Cerebellar nuclear complex (tissue), 1 donor: ENCODE data around the gene XPNPEP3.
"Not testable (repeated sequence)": the region's sequence is repeated elsewhere in the genome, so short reads cannot be mapped to it uniquely, and the experiment has no call there.

Experiments
- DNase-seq, 2 experiments: peaks; one replicate each; lab custom pipeline; 2025; lab: John Stamatoyannopoulos, UW

The XPNPEP3 gene

DNA sequence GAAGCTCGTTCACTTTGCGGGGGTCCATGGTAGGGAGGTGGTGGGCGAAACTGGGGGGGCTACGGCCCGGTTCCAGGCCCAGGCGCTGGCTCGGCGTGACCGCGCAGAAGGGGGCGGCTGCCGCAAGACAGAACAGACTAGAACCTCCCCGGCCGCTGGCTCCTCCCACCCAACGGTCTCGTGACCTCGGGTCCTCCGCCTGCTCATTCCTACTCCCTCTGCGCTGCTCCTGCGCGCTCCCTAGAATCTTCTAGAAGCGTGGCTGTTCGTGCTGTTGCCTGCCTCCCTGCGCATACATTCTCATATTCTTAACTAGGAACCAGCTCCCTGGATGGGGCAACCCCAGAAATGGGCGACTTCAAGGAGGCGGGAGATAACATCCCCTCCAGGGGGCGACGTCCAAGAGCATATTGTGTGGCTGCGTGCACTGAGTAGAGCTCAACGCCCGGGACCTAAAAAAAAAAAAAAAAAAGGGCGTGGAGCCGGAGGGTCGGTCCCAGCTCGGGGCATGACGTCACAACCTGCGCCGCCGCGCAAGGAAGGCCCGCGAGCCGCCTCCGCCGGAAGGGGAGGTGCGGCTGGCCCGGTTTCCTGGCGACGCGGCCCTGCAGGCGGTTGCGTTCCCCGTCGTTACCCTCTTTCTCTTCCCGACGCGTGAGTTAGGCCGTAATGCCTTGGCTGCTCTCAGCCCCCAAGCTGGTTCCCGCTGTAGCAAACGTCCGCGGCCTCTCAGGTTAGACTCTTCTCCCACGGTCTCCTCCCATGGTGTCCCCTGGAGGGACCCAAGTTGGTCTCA is at the start of gene XPNPEP3, which contains the start of gene ST13:
Gene XPNPEP3 (plus strand): TSS at position 636 of the 796 bp plus-strand sequence. CDS start 34 bp downstream, at position 670.
Gene ST13 (minus strand): TSS at position 127 of the 796 bp plus-strand sequence. CDS start 99 bp downstream, at position 28.
- peak; percentile 60 to 82 for DNase-seq

DNA sequence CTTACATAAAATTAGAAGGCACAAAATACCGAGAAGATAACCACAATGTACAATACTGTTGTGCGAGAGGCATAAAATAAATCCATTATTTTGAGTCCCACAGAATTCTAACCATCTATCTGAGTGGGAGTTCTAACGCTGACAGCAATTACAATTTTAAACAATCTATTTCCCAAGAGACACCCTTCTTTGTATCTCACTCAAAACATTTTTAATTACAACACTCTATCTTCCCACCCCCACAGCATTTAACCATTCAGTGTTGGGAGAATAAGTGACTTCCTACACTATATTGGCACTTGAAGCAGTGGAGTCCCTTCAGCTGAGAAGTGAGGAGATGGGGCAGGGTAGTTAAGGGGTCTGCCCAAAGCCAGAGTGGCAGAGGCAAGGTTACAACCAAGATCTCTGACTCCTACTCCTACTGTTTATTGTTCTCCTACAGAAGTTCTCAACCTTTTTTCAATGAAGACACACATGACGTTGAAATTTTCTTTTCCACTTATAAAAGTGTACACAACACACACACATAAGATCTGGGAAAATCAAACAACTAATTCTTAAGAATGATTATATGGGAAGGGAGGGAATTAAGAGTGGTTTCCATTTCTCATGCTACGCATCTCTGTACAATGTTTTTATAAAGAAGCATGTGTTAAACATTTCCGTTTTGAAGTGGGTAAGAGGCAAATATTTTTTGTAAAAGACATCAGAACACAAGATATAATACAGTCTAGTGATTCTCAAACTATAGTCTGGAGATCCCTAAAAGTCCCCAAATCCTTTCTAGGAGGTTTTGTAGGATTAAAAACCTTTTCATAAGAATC is 48.7 kb upstream of the XPNPEP3 start:
- no peak for DNase-seq

DNA sequence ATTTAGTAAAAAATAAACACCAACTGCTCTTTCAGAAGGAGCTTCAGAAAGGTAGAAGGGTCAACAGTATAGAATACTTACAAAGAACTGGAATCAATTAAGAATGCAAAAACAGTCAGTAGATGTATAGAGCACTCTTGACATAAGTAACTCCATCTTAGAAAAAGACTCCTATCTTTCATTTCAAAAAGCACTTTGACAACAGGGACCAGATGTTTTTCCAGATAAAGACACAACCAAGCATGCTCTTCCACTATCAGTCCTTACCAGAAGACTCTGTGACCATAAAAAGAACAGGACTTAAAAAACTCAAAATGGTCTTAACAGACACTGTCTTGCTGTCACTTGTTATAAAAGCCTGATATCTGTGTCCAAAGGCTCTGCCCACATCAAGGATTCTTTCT is 43.0 kb upstream of the XPNPEP3 start:
- DNase-seq = no peak

DNA sequence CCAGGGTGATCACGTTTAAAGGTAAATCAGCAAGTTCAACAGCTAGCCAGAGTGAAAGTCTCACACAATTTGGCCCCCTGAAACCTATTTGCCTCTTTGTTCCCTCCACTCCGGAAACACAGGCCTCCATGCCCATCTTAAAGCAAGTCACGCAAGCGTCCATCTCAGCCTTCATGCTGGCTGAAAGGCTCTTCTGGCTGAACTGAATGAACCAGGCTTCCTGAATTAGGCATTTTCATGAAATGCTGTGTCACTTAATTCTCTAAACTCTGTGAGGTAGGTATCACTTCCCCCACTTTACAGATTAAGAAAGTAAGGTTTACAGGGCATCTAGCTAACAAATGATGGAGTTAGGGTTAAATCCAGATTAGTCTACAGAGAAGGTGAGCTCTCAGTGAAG is 39.2 kb upstream of the XPNPEP3 start:
- DNase-seq = no peak

DNA sequence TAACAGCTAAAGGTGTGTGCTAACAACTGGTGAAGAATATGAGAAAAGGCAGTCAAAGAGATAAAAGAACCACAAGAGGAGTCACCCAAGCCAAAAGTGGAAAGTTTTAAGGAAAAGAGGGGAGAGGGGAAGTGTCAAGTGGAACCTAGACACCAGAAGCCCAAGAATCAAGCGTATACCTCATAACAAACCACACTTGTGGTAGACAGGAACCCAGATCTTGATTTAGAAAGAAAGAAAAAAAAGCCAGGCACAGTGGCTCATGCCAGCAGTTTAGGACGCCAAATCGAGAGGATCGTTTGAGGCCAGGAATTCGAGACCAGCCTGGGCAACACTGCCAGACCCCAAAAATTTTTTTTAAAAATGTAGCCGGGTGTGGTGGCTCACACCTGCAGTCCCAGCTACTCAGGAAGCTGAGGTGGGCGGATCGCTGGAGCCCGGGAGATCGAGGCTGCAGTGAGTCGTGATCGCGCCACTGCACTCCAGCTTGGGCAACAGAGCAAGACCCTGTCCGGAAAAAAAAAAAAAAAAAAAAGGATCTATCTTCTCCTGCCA is 38.7 kb upstream of the XPNPEP3 start:
- DNase-seq = no peak

DNA sequence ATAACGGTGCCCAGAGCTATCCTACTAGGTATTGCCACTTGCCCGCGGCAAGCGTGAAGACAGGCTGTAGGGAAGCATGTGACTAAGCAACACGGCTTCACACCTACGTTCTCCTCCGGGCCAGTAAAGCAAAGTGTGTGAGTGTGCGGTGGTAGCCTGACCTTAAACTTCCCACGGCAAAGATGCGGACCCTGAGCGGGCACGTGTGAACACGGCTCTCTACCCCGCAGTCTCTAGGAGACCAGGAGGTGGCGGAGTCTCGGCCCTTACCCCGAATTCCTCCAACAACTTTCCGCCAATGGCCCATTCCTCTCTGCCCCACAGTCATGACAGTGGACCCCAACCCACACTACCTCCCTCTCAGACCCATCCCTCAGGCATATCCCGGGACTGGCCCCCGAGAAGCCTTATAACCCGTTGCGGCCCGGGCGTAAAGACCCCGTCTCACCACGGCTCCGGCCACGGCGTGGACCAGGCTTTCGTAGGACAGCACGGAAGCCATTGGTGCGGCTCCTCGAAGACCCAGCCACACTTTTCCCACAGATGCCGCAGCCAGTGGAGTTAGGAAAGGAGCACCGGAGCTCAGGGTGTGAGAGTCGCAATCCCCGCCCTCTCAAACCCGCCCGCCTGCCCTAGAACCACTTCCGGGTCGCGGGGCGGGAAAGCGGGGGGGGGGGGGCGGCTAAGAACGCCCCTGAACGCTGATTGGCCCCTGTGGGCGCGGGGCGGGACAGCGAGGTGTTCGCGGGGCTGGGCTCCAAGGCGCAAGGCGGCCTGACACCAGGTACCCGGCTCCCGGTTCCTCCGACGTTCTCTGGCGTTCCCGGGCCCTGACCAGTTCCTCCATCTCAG is 38.0 kb upstream of the XPNPEP3 start, which contains the start of gene SLC25A17:
Gene SLC25A17 (minus strand): TSS at position 600 of the 852 bp plus-strand sequence. CDS start 98 bp downstream, at position 502.
- DNase-seq = peak in 1 of 2 experiments; percentile 71

DNA sequence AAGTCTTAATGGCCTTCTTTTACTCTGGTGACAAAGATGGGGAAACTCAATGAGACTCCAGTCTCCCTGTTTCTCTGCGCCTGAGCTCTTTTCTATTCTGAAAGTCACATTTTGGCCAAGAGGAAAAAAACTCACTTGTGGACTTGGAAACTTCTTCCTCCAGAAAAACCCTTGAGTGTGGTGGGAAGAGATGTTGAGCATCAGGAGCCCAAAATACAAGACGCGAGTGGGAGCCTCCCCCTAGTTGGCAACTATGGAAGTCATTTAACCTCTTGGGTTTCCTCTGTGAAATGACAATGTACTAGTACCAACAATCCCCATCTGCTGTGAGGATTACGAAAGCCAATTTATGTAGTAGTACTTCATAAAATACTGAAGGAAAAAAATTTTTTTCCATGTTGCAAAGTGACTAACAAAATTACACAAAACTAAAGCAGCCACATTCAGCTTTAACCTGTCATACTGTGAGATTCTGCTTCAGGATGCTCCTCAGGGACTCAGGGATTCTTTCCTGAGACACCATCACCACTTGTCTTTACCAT is 37.3 kb upstream of the XPNPEP3 start:
- no peak for DNase-seq

DNA sequence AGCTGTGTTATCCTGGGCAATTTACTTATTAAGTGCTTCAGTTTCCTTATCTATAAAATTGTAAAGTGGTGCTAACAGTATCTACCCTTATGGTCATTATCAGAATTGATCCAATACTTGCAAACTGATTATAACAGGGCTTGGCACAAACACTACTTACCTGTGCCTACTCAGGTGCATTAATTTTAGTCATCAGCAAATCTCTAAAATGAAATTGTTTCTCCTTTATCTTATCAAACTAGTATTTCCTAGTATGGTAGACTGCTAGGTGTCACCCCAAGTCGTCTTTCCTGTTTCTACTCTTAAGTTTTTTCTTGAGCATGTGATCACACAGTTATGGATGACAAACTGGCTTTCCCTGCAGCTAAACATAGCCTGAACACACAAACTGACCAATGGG is 33.5 kb upstream of the XPNPEP3 start:
- DNase-seq = no peak

DNA sequence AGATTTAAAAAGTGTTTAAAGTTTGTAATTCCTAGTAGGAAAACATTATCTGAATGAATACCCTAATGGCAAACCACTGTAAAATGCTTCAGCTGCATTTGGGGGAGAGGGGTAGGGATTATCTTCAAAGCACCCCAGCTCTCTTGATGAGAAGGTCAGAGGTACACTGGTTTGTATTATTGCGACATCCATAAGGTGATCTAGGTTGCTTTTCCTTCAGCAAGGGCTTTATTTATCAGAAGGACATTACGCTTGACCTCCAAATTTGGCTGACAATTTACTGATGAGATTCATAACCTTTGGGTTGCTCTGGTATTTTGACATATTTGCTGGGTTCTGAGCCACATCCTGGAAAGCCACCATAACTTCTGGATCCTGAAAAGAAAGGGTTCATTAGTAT is 30.7 kb upstream of the XPNPEP3 start:
- DNase-seq = not testable (repeated sequence)

DNA sequence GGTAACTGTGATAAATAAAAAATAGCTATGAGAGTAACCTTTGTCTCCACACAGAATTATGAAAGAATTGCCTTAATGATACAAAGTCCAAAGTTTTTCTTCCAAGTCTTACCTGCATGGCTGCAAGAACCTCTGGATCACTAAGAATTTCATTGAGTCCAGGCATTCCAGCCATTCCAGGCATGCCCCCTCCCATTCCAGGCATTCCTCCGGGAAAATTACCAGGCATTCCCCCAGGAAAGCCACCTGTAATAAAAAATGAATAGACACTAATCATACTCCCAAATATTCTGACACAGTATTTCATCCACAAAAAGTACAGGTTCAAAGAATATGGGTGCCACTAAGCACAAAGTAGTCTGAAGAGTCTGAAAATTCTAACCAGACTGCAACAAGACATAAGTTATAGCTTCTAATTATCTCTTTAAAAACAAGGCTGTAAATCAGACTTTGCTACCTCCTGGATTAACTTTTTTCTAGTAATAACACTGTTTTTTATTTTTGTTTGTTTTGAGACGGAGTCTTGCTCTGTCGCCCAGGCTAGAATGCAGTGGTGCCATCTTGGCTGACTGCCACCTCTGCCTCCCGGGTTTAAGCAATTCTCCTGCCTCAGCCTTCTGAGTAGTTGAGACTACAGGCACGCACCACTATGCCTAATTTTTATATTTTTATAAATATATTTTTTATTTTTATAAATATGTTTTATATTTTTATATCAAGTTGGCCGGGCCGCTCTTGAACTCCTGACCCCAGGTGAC is 29.8 kb upstream of the XPNPEP3 start:
- DNase-seq = no peak

DNA sequence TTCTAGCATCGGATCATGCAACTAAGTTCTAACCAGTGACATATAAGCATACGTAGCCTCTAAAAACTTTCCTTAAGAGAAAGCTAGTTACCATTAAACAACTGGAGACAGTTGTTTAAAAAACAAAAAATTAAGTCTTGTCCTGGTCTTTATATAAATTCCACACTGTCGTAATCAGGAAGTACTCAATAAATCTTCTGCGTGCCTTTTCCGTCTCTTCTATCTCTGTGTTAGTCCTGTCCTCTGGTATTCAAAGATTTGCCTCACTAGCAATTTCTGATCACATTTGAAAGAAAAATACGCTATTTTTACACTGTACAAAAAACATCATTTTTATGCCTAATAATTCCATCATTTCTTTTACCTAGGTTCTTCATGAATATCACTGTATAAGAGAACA is 27.8 kb upstream of the XPNPEP3 start:
- DNase-seq = no peak

DNA sequence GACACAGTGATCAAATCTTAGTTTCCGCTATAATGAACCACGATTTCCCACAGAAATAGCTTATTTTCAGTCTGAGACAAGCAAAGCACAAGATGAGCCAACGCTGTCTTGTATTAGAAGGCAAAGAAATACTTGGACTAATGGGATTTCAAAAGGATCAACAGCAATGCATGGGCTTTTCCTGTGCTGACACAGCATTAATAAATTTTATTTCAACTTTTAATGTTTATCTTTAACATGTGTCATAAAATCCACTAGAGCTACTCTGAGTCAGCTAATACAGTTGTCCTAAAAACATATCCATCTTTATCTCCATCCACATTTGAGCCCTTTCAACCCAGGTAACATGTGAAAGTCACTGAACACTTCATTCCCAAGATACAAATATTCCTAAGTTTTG is 22.3 kb upstream of the XPNPEP3 start:
- DNase-seq = no peak

DNA sequence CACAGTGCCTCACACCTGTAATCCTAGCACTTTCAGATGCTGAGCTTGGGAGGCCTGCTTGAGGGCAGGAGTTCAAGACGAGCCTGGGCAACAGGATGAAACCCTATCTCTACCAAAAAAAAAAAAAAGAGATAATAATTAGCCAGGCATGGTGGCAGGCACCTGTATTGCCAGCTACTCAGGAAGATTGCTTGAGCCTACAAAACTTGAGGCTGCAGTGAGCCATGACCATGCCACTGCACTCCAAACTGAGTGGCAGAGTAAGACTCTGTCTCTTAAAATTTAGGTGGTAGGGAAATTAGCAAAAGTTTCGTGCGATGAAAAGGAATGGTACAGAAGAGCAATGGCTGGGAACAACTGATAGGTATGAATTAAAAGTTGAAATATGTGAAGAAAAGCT is 18.5 kb upstream of the XPNPEP3 start:
- no peak for DNase-seq

DNA sequence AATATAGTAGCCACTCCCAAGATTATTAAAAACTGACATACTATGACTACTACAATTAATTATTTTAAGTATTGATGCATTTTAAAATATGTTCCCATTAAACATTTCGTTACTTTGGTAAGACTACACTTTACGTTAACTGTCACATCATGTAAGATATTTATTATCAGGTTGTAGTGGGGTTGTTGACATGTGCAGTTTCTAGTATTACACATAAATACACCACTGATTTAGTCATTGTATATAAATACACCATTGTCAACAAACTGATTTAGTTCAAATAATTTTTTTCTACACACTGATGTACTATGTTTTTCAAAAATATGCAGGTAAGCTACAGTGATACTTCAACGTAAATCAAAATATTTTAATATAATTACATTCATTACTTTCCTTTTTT is 12.0 kb upstream of the XPNPEP3 start:
- no peak for DNase-seq

DNA sequence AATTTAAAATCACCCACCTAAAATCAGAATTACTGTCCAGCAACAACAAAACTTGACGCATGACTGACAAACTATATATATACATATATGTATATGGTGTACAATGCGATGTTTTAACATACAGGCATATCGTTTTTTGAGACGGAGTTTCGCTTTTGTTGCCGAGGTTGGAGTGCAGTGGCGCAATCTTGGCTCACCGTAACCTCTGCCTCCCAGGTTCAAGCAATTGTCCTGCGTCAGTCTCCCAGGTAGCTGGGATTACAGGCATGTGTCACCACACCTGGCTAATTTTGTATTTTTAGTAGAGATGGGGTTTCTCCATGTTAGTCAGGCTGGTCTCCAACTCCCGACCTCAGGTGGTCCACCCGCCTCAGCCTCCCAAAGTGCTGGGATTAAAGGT is 11.1 kb upstream of the XPNPEP3 start:
- DNase-seq = not testable (repeated sequence)

DNA sequence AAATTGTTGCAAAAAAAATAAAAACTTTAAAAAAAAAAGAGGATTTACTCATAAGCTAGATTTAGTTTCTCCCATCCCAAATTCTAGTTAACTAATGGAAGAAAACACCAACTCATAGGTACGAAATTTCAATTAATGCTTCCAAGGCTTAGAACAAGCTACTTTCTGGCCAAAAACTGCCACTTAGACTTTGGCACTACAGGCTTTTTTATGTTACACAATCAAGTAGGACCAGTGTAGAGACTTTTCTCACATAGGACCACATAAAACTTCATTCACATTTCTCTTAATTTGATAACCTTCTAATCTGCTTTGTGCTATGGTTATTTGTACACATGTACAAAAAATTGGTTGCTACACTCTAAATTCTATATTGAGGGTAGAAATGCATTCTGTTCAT is 3.6 kb upstream of the XPNPEP3 start:
- DNase-seq = no peak

DNA sequence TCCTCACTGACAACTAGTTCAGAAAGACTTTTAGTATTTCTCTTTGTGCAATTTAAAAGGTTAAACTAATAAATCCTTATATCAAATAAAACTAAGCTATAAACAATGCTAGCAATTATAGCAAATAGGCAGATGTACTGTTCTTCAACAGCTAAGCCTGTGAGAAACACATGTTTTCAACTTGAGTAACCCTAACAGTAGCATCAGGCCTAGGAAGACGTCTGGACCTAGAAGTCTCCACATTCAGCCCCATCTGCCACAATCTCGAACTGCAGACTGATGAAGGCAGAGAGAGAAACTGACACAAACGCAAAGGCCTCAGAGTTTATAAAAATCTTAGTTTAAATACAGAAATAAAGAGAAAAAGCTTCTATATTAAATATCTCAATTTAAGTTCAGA is 3.0 kb upstream of the XPNPEP3 start:
- no peak for DNase-seq

DNA sequence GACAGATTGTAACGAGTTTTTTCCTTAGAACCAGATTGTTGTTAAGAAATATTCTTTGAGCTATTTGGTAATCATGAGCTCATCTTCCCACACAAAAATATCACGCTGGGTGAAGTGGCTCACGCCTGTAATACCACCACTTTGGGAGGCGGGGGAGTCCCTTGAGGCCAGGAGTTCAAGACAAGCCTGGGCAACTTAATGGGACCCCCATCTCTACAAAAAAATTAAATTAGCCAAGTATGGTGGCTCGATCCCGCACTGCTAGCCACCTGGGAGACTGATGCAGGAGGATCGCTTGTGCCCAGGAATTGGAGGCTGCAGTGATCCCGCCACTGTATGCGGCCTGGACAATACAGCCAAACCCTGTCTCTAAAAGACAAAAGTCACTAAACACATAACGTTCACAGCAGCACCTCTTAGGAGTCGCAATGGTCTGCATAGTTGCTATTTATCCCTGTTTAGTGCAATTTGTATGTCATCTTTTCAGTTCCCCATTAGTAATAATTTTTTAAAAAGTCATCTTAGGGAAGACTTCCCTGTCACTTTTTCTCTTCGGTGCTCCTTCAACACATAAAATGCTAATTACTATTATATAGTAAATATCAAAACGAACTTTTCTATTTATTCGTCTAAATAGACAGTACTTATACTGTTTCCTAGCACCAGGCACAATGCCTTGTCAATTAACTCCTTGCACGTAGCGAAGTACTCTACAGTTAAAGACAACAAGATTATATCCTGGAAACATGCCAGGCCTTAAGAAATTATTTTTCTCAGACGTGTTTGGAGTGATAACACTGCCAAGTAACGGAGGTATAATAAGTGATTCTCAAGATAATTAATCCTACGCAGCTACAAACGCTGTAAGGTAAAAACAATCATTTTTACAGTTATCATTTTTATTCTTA is 1.6 kb upstream of the XPNPEP3 start:
- no peak for DNase-seq

DNA sequence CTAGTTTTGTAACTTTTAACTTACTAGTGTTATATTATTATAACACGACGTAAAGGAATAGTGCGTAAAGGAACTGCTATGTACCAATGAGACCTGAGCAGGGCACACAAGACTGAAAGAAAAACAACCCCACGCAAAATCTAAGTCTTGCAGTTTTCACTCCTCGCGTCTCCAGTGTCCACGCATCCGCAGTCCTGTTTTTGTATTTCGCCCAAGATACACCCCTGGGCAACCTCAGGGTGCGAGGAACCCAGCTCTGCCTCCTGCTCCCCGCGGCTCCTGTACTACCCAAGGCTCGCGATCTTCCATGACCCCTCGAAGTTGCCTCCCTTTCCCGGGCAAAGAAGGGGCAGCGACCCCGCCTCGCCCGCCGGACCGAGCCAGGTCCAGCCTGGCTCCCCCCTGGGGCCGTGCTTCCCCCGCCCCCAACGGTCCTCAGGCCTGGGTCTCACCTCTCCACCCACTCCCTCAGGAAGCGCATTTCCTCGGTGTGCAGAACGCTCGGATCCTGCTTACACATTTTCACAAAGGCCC is 902 bp upstream of the XPNPEP3 start:
- no peak for DNase-seq
